ENCODE data around the gene IL6.

The IL6 gene

GRCh38 chr7:22781230-22781711, 54.3 kb downstream of the IL6 start:
- peak overlapping the region; percentile 35 for H3K9ac ChIP-seq (ENCODE audit: low read length)
- H4K91ac ChIP-seq (ENCODE audit: low read length), result no peak overlapping the region
- WGBS, result 17% methylated on average over 5 of the region's 5 CpGs
- H2BK12ac ChIP-seq (ENCODE audit: low read length in 2 of 2), result no peak overlapping the region
- H3K27me3 ChIP-seq (ENCODE audit: control insufficient read depth in 1 of 2, insufficient read depth in 1 of 2, low read length in 2 of 2), result no peaks in the 10 kb centered on the region
- H3K18ac ChIP-seq (ENCODE audit: low read depth in 1 of 2, low read length in 2 of 2), result no peak overlapping the region
- no peak overlapping the region for H3K4me2 ChIP-seq (ENCODE audit: low read length, poor library complexity, severe bottlenecking)
- peak; percentile 51 for DNase-seq
- H3K14ac ChIP-seq (ENCODE audit: low read length in 2 of 2), result no peak overlapping the region
- no peak overlapping the region for H3K23ac ChIP-seq (ENCODE audit: low read length in 2 of 2)
- no peaks in the 10 kb centered on the region for H3K9me3 ChIP-seq (ENCODE audit: control insufficient read depth, low read length)
- no peak overlapping the region for H2BK15ac ChIP-seq (ENCODE audit: low read depth, poor library complexity, severe bottlenecking)
- peak overlapping the region in 1 of 2 experiments; percentile 39 for H3K4me3 ChIP-seq (ENCODE audit: insufficient read depth in 1 of 2, low read depth in 1 of 2, low read length in 2 of 2)
- H3K4ac ChIP-seq (ENCODE audit: low read depth in 1 of 2, low read length in 2 of 2), result no peak overlapping the region
- H2AFZ ChIP-seq (ENCODE audit: low read depth, low read length), result no peak overlapping the region
- no peak overlapping the region for H3K27ac ChIP-seq (ENCODE audit: low read length, poor library complexity, severe bottlenecking)
- H4K8ac ChIP-seq (ENCODE audit: low read length), result no peak overlapping the region
- H3K4me1 ChIP-seq (ENCODE audit: control insufficient read depth, insufficient read depth, low read depth, low read length), result peaks cover 4% of the 10 kb centered on the region
- no peaks in the 10 kb centered on the region for H3K79me1 ChIP-seq (replicated peaks; ENCODE audit: low read length, poor library complexity, severe bottlenecking)
- no peak overlapping the region for H2BK120ac ChIP-seq (ENCODE audit: low read depth, low read length)
- no peak overlapping the region for H2BK5ac ChIP-seq (ENCODE audit: low read depth, low read length, poor library complexity, severe bottlenecking)
- no peaks in the 10 kb centered on the region for H3K36me3 ChIP-seq (ENCODE audit: control insufficient read depth in 1 of 2, insufficient read depth in 2 of 2, low read depth in 1 of 2, low read length in 2 of 2)
- H2AK5ac ChIP-seq (ENCODE audit: low read length, severe bottlenecking), result no peak overlapping the region
